Activated T-cell treated with anti-CD3 and anti-CD28 coated beads for 48 hours (primary cell): Measurements from ENCODE around the gene PQBP1.
"Not testable (repeated sequence)": the region's sequence is repeated elsewhere in the genome, so short reads cannot be mapped to it uniquely, and the experiment has no call there.

ENCODE experiments used
- DNase-seq: peaks from one replicate; pipeline ENCODE4 v3.0.0-alpha.2; 2020; ENCODE audit warnings: low read depth

Gene PQBP1, protein sequence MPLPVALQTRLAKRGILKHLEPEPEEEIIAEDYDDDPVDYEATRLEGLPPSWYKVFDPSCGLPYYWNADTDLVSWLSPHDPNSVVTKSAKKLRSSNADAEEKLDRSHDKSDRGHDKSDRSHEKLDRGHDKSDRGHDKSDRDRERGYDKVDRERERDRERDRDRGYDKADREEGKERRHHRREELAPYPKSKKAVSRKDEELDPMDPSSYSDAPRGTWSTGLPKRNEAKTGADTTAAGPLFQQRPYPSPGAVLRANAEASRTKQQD

DNA sequence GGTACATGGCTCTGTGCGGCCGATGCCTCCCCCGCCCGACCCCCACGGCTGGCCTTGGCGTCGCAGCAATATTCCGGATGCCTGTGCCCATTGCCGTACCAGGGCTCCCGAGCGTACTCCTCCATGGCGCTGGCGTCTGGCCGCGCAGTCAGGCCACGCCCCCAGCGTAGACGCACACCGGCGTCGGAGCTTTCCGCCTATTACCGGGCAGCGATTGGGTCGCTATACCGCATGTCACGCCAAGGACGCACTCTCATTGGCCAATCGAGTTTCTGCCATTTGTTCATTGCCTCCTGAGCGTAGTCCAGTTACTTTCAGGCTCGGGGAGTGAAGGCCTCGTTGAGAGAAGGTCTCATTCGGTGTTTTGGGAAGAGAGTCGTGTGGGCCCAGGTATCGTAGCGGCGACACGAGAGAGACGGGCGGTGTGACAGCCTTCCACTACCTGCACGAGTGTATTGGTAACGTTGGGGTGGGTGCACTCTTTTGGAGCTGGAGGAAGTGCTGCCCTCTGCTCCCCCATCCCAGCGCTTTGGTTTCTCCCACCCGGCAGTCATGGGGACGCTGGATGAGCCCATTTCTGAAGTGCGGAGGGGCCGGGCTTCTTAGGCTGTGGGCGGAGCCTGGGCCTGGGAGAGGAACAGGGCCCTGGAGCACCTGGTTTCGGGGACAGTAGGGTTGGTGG is at the start of gene PQBP1, which contains the start of gene TIMM17B:
Gene PQBP1 (plus strand): TSS at position 306 of the 682 bp plus-strand sequence. CDS start 580 bp downstream, outside the sequence.
Gene TIMM17B (minus strand): TSS at position 144 of the 682 bp plus-strand sequence. CDS start 19 bp downstream, at position 125.
- DNase-seq, result peak; percentile 80

DNA sequence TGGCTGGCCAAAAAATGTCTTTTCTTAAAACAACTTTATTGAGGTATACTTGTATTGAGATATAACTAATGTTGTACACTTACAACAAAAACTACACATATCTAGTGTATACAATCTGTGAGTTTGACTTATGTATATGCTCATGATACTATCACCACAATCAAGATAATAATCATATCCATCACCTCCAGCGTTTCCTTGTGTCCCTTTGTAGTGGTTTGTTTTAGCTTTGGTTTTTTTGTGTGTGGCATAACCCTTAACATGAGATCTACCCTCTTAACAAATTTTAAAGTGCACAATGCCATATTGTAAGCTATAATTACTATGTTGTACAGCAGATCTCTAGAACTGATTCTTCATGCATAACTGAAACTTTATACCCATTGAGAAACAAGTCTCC is 48.9 kb upstream of the PQBP1 start:
- DNase-seq, result no peak

DNA sequence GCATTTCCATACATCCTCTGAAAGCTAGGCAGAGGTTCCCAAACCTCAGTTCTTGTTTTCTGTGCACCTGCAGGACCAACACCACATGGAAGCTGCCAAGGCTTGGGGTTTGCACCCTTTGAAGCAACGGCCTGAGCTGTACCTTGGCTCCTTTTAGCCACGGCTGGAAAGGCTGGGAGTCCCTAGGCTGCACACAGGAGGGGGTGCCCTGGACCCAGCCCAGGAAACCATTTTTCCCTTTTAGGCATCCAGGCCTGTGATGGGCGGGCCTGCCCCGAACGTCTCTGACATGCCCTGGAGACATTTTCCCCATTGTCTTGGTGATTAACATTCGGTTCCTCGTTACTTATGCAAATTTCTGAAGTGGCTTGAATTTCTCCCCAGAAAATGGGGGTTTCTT is 44.9 kb upstream of the PQBP1 start:
- no peak for DNase-seq

DNA sequence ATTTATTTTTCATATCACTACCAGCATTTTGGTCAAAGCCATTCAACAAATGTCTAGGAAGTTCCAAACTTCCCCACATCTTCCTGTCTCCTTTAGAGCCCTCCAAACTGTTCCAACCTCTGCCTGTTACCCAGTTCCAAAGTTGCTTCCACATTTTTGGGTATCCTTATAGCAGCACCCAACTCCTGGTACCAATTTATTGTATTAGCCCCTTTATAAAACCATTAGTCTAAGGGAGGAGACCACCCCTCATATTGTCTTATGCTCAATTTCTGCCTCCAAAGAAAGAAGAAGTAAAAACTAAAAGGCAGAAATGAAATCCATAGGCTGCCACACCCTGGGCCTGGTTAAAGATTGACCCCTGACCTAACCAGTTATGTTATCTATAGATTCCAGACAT is 44.2 kb upstream of the PQBP1 start:
- not testable (repeated sequence) for DNase-seq

- not testable (repeated sequence) for DNase-seq
These were observed 43.5 kb upstream of the PQBP1 start for GRCh38 chrX:48854121-48854804.

DNA sequence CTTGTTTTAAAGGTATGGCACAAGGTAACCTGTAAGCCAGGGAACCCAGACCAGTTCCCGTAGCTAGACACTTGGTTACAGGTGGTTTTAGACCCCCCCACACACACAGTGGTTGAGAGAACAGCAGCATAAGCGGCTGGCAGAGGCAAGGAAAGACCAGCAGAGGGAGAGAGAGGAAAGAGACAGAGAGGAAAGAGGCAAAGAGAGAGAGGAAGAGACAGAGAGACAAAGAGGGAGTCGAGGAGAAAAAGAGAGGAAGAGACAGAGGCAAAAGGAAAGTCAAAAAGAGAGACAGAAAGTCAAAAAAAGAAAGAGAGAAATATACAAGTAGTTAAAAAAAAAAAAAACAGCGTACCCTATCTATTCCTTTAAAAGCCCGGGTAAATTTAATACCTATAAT is 42.8 kb upstream of the PQBP1 start:
- DNase-seq, result no peak

- DNase-seq, result no peak
These were observed 33.5 kb upstream of the PQBP1 start for GRCh38 chrX:48864210-48864609.

DNA sequence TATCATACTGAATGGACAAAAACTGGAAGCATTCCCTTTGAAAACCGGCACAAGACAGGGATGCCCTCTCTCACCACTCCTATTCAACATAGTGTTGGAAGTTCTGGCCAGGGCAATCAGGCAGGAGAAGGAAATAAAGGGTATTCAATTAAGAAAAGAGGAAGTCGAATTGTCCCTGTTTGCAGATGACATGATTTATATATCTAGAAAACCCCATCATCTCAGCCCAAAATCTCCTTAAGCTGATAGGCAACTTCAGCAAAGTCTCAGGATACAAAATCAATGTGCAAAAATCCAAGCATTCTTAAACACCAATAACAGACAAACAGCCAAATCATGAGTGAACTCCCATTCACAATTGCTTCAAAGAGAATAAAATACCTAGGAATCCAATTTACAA is 25.7 kb upstream of the PQBP1 start:
- not testable (repeated sequence) for DNase-seq

DNA sequence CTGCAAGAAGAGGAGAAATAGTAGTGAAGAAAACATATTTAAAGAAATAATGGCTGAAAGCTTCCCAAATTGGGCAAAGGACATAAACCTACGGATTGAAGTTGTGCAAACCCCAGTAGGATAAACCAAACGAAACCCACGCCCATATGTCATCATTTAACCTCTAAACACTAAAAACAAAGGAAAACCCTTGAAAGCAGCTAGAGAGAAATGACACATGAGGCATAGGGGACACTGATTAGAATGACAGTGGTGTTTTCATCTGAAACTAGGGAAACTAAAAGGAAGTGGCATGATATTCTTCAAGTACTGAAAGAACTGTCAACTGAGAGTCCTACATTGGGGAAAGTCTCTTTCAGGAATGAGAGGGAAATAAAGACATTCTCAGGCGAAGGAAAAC is 20.8 kb upstream of the PQBP1 start:
- not testable (repeated sequence) for DNase-seq

GRCh38 chrX:48883729-48884128 is 14.0 kb upstream of the PQBP1 start:
- no peak for DNase-seq

DNA sequence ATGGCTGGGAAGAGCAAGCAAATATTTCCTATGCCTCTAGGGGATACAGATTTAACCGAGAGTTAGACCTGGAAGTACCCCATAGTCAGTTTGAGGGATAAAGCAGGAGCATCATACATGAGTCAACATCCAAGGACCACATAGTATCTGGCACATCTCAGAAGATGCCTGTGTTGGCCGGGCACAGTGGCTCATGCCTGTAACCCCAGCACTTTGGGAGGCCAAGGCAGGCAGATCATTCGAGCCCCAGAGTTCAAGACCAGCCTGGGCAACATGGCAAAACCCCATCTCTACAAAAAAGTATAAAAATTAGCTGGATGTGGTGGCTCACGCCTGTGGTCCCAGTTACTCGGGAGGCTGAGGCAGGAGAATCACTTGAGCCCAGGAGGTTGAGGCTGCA is 11.1 kb upstream of the PQBP1 start:
- not testable (repeated sequence) for DNase-seq

GRCh38 chrX:48890296-48890925 is 7.3 kb upstream of the PQBP1 start:
- no peak for DNase-seq

DNA sequence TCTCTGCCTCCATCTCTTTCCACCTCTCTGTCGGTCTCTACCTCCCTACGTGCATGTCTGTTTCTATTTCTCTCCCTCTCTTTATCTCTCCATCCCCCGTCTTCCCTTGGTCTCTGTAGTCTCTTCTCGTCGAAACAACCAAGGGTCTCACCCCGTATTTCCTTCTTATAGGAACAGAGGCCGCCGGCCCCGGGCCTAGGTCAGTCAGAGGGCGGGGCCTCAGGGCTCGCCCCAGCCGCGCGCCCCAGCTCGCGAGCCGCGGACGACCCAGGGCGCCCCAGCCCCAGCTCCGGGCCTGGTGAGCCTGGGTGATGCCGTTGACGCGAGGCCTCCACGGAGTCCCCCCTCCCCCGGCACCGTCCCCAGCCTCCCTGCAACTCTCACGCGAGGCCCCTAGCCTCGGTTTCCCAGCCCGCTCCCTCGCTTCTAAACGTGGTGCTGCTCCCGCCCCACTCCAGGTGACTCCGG is 6.8 kb upstream of the PQBP1 start:
- no peak for DNase-seq

DNA sequence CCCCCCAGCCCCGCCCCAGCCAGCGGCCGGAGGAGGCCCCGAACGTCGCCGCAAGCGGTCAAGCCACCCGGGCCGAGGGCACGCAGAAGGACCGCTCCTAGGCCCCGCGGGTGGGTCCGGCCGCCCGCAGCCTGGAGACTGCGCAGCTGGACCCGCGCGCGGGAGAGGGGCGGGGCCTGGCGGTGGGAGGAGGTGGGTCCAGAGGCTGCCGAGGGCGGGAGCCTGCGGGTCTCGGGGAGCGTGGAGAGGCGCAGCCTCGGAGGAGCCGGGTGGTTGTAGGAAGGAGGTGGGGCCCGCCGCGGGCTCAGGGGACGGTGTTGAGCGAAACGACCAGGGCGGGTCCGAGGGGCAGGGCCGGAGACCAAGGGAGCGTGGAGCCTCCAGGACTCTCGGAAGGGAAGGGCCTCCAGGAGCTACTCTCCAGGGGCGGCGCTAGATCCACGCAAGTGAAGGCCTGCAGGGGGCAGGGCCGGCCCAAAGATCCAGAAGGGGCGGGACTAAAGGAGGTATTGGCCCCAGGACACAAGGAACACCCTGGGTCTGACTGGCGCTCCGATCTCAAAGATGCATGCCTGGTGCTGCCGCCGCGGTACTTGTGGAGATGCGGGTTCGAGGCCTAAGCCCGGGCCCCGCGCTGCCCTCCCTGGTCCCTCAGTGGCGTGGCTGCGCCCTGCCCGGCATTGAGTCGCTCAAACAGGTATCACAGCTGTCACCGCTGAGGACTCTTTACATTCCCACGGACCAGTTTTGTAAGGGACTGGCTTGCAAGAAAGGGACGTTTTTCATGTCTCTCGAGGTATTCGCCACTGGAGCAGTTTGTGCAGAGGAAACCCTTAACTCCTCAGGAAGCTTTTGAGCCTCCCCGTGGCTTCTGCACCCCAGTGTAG is 6.1 kb upstream of the PQBP1 start:
- peak; percentile 65 for DNase-seq

GRCh38 chrX:48892896-48893295 is 4.8 kb upstream of the PQBP1 start:
- no peak for DNase-seq

- DNase-seq, result no peak
These were observed 4.0 kb upstream of the PQBP1 start for GRCh38 chrX:48893556-48894348.

DNA sequence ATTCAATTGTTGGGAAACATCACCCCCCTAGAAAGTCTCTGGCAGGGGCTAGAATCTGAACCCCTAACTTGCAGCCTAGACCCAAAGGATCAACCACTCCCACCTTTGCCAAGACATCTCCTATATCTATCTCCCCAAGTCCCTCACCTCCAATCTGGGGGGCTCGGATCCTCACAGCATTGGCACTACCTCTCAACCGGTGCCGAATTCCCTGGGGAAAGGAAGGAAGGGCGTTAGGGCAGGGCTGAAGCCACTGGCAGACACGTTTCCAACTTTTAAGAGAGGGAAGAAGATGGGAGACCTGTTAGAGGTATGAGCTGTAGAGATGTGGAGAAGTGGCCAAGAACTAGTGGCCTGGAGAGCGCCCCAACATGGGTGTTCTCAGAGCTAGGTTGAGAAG is 2.8 kb upstream of the PQBP1 start:
- no peak for DNase-seq

- DNase-seq, result no peak
These were observed 1.1 kb upstream of the PQBP1 start for GRCh38 chrX:48896611-48897011.

- DNase-seq, result peak; percentile 55
These were observed 539 bp upstream of the PQBP1 start for GRCh38 chrX:48897157-48897624.

DNA sequence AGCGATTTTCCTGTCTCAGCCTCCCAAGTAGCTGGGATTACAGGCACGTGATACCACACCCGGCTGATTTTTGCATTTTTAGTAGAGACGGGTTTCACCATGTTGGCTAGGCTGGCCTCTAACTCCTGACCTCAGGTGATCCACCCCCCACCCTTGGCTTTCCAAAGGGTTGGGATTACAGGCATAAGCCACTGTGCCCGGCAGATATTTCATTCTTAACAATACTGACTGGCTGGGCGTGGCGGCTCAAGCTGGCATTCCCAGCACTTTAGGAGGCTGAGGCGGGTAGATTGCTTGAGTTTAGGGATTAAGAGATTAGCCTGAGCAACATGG is 1.3 kb downstream of the PQBP1 start:
- no peak for DNase-seq

DNA sequence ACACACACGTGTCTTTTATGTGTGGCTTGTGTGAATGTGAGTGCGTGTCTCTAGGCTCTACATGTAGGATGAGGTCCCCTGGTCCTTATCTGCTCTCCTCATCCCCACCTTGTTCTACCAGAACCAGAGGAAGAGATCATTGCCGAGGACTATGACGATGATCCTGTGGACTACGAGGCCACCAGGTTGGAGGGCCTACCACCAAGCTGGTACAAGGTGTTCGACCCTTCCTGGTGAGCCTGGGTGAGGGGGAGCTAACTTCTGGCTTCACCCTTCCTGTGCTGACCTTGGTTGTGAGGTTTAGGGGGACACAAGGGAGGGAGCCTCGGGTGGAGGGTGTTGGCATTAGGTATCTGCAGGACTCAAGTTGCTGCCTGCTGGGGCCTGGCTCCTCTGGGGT is 3.3 kb downstream of the PQBP1 start:
- DNase-seq, result no peak
